C4-2B (cell line): ENCODE data around the gene TNFSF9.

Experiments used
- ZFX ChIP-seq: fragments of 450-650 bp; IDR thresholded peaks from 2 replicates; pipeline ENCODE4 v1.6.1; 2017
- TF ChIP-seq, protein P1 (sequence below): fragments of 450-650 bp; conservative IDR thresholded peaks from 2 replicates; pipeline ENCODE4 v1.5.1; 2017; ENCODE audit warnings: mild to moderate bottlenecking

- TF ChIP-seq, protein P1, sequence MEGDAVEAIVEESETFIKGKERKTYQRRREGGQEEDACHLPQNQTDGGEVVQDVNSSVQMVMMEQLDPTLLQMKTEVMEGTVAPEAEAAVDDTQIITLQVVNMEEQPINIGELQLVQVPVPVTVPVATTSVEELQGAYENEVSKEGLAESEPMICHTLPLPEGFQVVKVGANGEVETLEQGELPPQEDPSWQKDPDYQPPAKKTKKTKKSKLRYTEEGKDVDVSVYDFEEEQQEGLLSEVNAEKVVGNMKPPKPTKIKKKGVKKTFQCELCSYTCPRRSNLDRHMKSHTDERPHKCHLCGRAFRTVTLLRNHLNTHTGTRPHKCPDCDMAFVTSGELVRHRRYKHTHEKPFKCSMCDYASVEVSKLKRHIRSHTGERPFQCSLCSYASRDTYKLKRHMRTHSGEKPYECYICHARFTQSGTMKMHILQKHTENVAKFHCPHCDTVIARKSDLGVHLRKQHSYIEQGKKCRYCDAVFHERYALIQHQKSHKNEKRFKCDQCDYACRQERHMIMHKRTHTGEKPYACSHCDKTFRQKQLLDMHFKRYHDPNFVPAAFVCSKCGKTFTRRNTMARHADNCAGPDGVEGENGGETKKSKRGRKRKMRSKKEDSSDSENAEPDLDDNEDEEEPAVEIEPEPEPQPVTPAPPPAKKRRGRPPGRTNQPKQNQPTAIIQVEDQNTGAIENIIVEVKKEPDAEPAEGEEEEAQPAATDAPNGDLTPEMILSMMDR, result no peak
- no peak for TF ChIP-seq ZFX
Observed at GRCh38 chr19:6494438-6495036, 36.3 kb upstream of the TNFSF9 start.
